ENCODE results near the gene ZNF385D. TPM values are rescaled to one million over a fixed set of nuclear protein-coding genes. Genes with fewer than 3 reads are reported as not detected.

The ZNF385D gene
- total and polyA plus RNA-seq, 2 of the 13 experiments (the other 11 are each of a cell fraction or from before 2014, with no cell fraction given) = not detected

- no TSS peak for BruUV-seq (replicated peaks)
- CTCF ChIA-PET (ENCODE audit: low intra/inter-chr PET ratio, low total read pairs) = no interaction called here
- POLR2A ChIA-PET = no interaction called here
- TF ChIP-seq NFKB2 (CRISPR knock-in tag; IDR thresholded peaks at IDR 0.05; ENCODE audit: borderline replicate concordance) = no peak
- no peak for TF ChIP-seq ZNF383 (CRISPR knock-in tag; IDR thresholded peaks at IDR 0.05; ENCODE audit: borderline replicate concordance)
- no peak for TF ChIP-seq HNRNPK (IDR thresholded peaks at IDR 0.05; ENCODE audit: low read depth, low read length, poor library complexity, severe bottlenecking)
- no peak for TF ChIP-seq HCFC1 (IDR thresholded peaks at IDR 0.05; ENCODE audit: low read depth, low read length)
- TF ChIP-seq ZNF468 (CRISPR knock-in tag; IDR thresholded peaks at IDR 0.05) = no peak
- no peak for TF ChIP-seq ARNTL (CRISPR knock-in tag; IDR thresholded peaks at IDR 0.05)
- no peak for TF ChIP-seq ZNF12 (CRISPR knock-in tag; IDR thresholded peaks at IDR 0.05)
- no peak for TF ChIP-seq SKI (IDR thresholded peaks at IDR 0.05; ENCODE audit: partially characterized antibody)
- no peak for TF ChIP-seq KDM5B (CRISPR knock-in tag; IDR thresholded peaks at IDR 0.05; ENCODE audit: borderline replicate concordance)
- TF ChIP-seq ZNF563 (CRISPR knock-in tag; IDR thresholded peaks at IDR 0.05) = no peak
- TF ChIP-seq ZNF784 (CRISPR knock-in tag; IDR thresholded peaks at IDR 0.05; ENCODE audit: borderline replicate concordance) = no peak
- no peak for TF ChIP-seq ZNF550 (CRISPR knock-in tag; IDR thresholded peaks at IDR 0.05; ENCODE audit: borderline replicate concordance)
- no peak for TF ChIP-seq CTCF (CRISPR knock-in tag; IDR thresholded peaks at IDR 0.05)
- no peak for TF ChIP-seq LBX2 (CRISPR knock-in tag; IDR thresholded peaks at IDR 0.05; ENCODE audit: borderline replicate concordance)
- TF ChIP-seq MAFK (conservative IDR thresholded peaks at IDR 0.05 in 1 of 2, IDR thresholded peaks at IDR 0.05 in 1 of 2; ENCODE audit: low read length in 2 of 2) = no peak
- no peak for TF ChIP-seq DMAP1 (CRISPR knock-in tag; IDR thresholded peaks at IDR 0.05)
- no peak for TF ChIP-seq ZNF446 (CRISPR knock-in tag; IDR thresholded peaks at IDR 0.05)
- no peak for TF ChIP-seq KLF13 (CRISPR knock-in tag; IDR thresholded peaks at IDR 0.05)
- TF ChIP-seq RNF2 (conservative IDR thresholded peaks at IDR 0.05; ENCODE audit: low read depth) = no peak
Measured at GRCh38 chr3:21544076-21544462, 206.9 kb downstream of the ZNF385D start.

More at GRCh38 chr3:21544076-21544462, 206.9 kb downstream of the ZNF385D start:
- FAIRE-seq (no peak), ATAC-seq (no peak), DNase-seq (ENCODE audit: low spot score) (no peak)
- H3K79me2 ChIP-seq (ENCODE audit: insufficient read depth, low read length) = no peaks in the 10 kb centered on the region
- intact Hi-C loops (cut with micrococcal nuclease; ENCODE audit: unreplicated experiment) = no loop called here
- no peaks in the 10 kb centered on the region for H3K36me3 ChIP-seq (replicated peaks in 1 of 2; ENCODE audit: control insufficient read depth in 1 of 2, insufficient read depth in 2 of 2, low read length in 2 of 2)
- H3K4me2 ChIP-seq (ENCODE audit: low read depth, low read length) = no peak overlapping the region
- no peak overlapping the region for H3K4me3 ChIP-seq (replicated peaks in 1 of 3; ENCODE audit: insufficient read depth in 1 of 3, low read depth in 2 of 3, low read length in 3 of 3)
- no peaks in the 10 kb centered on the region for H4K20me1 ChIP-seq (ENCODE audit: insufficient read depth, low read length)
- H3K27me3 ChIP-seq (ENCODE audit: control insufficient read depth in 1 of 2, insufficient read depth in 2 of 2, low read length in 2 of 2) = no peaks in the 10 kb centered on the region
- H3K9ac ChIP-seq (ENCODE audit: insufficient read depth, low read depth, low read length) = no peak overlapping the region
- WGBS (ENCODE audit: low lambda C conversion rate) = 16% methylated on average over 4 of the region's 4 CpGs
- in situ Hi-C loops (cut with HindIII; ENCODE audit: extremely low pct_ligation_motif_present, low pct_unique_long_range_greater_than_20kb) = no loop called here
- H3K4me1 ChIP-seq (ENCODE audit: insufficient read depth, low read length) = no peaks in the 10 kb centered on the region
- no peak overlapping the region for H3K27ac ChIP-seq (ENCODE audit: extremely low read length, insufficient read depth, low read length)
- H3K9me3 ChIP-seq (ENCODE audit: low read length) = no peaks in the 10 kb centered on the region
- H2AFZ ChIP-seq (ENCODE audit: low read length) = no peak overlapping the region

All from HepG2 (cell line).